GM18511 (cell line): ENCODE measurements around the gene C6orf47.
"Not testable (repeated sequence)": the region's sequence is repeated elsewhere in the genome, so short reads cannot be mapped to it uniquely, and the experiment has no call there.

Experiments
- ATAC-seq: cut with Tn5 transposase; IDR thresholded peaks from one replicate; pipeline ENCODE4 v1.9.1; 2021; ENCODE audit warnings: mild to moderate bottlenecking, moderate library complexity; ENCODE audit not compliant: unreplicated experiment

Gene C6orf47, protein sequence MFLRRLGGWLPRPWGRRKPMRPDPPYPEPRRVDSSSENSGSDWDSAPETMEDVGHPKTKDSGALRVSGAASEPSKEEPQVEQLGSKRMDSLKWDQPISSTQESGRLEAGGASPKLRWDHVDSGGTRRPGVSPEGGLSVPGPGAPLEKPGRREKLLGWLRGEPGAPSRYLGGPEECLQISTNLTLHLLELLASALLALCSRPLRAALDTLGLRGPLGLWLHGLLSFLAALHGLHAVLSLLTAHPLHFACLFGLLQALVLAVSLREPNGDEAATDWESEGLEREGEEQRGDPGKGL

DNA sequence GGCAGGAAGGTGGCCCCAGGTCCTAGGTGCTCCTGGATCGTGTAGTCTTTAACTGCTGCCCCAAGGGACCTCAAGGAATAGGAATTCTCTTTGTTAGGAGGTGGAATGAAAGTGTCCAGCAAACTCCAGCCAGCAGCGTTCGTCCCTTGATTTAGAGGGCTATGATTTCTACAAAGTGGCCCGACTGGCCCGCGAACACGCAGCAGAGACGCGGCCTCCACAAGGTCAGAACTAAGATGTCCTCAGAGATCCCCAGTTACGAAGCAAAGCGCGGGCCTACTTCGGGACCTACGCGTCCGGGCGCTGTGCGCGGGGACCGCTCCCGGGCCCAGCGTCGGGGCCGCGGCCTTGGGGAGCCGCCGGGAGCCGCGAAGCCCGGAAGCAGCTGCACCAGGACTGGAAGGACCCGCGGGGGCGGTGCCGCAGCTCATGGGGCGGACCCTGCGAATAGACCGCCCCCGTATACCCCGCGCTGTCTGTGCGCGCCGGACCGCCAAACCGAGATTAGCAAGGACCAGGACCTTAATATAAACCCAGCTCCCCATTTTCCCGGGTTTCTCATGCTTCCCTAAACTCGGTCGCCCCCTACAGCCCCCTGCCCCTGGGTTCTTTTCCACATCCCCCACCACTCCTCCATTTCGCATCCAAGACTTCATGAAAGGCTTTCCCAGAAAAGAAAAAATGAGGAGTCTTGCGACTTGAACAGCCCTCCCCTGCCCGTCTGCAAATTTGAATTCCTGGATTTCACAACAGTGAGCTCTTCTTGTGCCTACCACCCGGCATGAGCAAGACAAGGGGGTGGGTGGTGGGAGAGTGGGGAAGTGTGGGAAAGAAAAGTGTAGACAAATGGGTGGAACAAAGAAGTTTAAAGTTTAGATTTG is at the start of gene C6orf47:
C6orf47 (minus strand) TSS at position 398 of the 881 bp plus-strand sequence. CDS start 831 bp downstream, outside the sequence.
- ATAC-seq: peak; percentile 57

- ATAC-seq: not testable (repeated sequence)
Observed at GRCh38 chr6:31709157-31709556, 48.6 kb upstream of the C6orf47 start.

- no peak for ATAC-seq
Observed at GRCh38 chr6:31708224-31708623, 47.6 kb upstream of the C6orf47 start.

- no peak for ATAC-seq
Observed at GRCh38 chr6:31707701-31708100, 47.1 kb upstream of the C6orf47 start.

GRCh38 chr6:31706599-31706998 is 46.0 kb upstream of the C6orf47 start, which contains the start of gene LY6G6F:
Gene LY6G6F, plus strand, starts transcription at chr6:31706866. Its CDS starts 41 bp downstream, at chr6:31706907.
- ATAC-seq: no peak

GRCh38 chr6:31705931-31706330 is 45.4 kb upstream of the C6orf47 start:
- ATAC-seq: no peak

DNA sequence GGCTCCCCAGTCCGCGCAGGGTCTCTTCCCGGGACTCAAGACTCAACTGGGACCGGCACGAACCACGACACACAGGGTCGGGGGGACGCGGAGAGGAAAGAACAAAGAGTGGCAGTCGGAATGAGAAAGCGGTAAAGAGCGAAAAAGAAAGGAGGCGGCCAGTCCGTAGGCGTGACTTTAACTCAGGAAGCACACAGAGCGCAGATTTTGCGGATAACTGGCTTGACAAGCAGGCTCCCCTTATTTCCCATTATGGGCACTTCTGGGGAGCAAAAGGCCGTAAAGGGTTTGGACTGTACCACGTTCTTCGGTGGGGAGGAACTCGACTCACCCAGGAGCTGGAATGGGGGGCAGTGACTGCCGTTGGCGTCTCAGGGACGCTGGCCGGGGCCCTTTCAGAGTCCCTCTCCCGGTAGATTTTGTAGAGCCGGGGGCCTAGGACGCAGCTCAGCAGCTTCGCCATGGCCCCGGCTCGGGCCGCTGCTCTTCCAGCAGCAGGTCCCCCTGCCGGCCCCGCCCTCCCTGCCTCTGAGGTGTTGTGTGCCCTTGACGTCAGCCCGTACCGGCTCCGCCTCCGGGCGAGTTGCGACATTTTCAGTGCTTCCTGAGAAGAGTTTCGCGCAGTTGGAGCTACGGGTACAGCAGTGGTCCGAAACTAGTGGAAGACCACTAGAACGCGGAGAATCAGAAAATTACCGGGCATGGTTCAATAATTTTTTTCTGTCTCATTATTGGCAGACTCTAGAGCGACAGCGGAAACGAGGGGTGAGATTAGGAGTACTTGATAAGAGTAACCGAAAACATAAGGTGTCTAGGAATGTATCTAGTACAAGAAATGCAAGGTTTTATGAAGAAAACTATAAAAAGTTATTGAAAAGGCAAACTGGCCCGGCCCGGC is 42.5 kb upstream of the C6orf47 start, which contains the start of gene ABHD16A:
ABHD16A (minus strand) TSS at position 506 of the 898 bp plus-strand sequence; CDS start at position 463, 43 bp downstream.
- peak; percentile 89 for ATAC-seq

- ATAC-seq: no peak
Observed at GRCh38 chr6:31702405-31702818, 41.8 kb upstream of the C6orf47 start.

- no peak for ATAC-seq
Observed at GRCh38 chr6:31701666-31702404, 41.3 kb upstream of the C6orf47 start.

DNA sequence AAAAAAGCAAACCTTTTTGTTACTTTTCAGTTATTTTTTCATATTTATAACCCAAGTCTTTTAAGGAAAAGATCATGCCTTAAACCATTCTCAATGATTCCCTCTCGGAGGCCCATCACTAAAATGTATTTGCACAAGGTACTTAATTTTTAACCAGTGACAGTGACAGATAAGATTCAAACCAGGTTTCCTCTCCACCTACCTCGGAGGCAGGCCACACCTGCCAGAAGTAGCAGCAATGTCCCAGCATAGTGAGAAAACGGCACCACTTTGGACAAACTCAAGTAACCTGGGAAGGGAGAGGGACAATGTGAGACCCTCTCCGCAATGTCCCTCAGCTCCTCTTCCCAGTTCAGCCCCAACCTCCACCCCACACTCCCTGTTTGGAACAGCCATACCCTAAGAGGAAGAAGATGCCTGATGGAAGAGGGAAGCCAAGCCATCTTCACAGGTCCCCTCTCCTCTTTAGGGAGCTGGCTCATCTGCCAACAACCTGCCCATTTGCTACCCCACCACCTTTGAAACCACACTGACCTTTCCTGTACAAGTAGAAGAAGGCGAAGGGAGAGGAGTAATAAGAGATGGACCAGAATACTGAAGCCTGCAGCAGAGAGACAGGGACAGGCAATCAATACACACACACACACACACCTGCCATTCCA is 40.3 kb upstream of the C6orf47 start:
- ATAC-seq: no peak

GRCh38 chr6:31697555-31697954 is 37.0 kb upstream of the C6orf47 start:
- ATAC-seq: no peak

- no peak for ATAC-seq
Observed at GRCh38 chr6:31693535-31693934, 33.0 kb upstream of the C6orf47 start.

DNA sequence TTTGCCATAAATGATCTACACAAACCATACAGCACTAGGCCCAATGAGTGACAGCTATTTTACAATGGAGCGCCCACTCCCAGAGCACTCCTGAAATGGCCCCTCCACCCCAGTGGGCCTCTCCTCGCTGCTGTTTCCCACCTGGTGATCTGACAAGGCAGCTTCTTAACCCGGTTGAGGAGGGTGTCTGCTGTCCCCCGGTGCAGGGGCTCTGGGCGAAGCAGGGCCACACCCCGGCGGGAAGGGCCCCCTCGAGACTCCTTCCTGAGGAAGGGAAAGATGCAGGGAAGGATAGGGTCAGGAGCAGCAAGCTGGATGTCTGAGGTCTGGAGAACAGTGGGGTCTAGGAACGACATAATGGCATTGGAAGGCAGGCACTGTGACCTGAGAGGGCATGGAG is 32.3 kb upstream of the C6orf47 start:
- ATAC-seq: no peak

DNA sequence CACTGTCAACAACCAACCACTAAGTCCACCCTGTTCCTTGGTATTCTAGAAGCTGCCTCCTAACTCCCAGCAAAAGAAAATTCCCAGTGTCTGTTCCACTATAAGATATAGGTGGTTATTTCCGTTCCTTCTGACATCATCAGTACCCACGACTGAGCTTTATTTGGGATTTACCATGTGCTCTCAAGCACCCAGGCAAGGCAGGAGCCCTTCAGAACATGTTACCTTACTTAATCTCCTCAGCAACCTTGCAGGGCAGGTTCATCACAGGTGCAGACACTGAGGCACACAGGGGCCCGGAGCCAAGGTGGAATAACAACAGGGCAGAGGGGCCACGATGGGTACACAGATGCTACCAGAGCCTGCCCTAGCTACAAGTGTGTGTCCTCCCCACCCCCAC is 31.8 kb upstream of the C6orf47 start:
- no peak for ATAC-seq

DNA sequence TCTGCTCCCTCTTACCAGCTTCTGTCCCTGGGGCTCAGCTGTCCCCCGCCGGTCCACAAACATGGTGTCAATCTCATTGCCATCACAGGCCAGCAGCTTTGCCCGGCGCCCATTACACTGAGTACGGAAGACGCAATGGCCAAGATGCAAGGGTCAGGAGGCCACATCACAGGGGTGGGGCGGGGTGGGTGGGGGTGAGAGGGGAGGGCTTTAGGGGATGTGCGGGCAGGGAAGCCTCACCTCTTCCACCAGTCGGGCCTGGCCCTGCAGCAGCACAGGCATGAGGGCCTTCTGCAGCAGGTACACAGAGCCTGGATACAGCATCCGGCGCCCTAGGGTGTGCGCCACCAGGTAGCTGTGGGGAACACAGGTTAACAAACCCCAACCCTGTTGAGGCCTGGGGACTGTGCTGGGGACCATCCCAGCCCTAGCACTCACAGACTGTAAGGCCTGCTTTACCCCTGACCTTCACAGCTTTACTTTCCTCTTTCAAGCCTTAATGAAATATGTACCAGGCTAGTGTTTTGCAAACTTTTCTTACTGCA is 31.1 kb upstream of the C6orf47 start:
- no peak for ATAC-seq

DNA sequence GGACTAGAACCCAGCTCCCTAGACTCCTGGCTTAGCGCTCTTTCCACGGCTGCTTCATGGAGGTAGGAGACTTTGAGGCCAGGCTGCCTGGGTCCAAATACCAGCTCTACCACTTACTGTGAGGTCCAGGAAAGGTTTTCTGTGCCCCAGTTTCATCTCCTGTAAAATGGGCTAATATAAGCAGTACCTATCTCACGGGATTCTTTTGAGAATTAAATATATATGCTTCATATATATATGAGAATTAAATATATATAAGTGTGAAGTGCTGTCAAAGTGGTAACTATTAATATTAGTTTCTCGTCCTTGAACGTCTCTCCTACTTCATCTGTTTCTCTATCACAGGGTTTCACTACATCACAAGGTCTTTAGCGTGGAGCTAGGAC is 30.5 kb upstream of the C6orf47 start:
- ATAC-seq: no peak

DNA sequence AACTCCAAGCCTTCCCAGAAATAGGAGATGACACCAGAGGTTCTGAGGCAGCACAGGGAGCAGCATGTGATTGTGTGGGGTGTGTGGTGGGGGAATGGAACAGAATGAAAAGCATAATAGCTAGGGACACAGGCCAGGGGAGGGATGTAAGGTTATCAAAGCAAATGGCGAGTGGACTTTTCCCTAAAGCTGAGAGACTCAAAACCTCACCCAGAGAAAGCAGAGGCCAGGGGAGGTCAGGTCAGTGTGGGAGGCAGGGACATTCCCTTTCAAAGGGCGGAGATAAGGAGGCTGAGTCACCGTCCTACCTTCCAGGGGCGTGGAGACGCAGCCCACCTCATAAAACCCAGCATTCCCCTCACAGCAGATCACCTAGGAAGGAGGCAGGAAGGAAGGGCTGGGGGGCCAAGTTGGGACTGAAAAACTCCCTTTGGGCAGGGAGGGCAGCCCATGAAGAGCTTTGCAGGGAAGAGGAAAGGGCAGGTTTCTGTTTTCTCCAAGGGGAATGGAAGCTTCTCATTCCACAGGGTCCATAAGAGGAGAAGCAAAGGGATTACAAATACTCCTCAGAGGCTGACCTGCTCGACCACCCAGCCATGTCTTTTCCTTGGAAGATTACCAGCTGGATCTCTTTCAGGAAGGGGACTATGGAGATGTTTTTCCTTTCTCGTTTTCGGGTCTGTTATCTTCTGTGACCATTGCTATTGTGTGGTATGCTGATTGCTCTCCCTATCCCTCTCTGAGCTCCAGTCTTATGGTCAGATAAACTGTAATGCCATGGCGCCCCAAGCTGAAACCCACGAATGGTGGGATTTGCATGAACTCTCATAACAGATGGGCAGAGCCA is 29.9 kb upstream of the C6orf47 start:
- ATAC-seq: no peak
